ENCODE results near the gene VPS35L.

Gene VPS35L

DNA sequence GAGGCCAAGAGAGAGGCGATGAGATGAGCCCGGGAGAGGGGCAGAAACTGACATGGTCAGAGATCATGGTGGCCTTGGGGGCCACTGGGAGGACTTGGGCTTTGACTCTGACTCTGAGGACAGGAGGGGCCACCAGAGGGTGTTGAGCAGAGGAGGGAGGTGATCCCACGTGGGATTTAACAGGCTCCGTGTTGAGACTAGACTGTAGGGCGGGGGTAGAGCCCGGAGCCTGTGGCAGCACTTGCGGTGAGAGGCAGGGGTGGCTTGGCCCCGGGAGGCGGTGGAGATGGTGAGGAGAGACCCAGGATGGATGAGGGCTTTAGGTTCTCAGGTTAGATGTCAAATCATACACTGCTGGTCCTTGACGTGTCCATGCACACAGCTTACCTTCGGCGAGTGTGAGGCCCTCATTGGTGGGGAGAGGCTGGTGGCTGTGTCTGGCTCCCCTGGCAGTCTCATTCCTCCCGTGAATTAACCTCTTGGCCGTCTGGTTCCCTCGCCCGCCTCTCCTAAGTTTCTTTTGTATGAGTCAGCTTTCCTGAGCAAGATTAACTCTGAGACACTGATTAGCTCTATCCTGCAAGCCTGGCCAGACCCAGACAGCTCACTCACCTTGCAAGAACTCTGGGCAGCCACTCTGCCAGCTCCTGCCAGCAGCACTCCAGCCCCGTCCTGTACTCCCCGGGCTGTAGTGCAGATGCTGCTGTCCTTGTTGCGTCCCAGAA is 39.7 kb downstream of the VPS35L start:
- no peak for DNase-seq (ENCODE audit: low read depth)

DNA sequence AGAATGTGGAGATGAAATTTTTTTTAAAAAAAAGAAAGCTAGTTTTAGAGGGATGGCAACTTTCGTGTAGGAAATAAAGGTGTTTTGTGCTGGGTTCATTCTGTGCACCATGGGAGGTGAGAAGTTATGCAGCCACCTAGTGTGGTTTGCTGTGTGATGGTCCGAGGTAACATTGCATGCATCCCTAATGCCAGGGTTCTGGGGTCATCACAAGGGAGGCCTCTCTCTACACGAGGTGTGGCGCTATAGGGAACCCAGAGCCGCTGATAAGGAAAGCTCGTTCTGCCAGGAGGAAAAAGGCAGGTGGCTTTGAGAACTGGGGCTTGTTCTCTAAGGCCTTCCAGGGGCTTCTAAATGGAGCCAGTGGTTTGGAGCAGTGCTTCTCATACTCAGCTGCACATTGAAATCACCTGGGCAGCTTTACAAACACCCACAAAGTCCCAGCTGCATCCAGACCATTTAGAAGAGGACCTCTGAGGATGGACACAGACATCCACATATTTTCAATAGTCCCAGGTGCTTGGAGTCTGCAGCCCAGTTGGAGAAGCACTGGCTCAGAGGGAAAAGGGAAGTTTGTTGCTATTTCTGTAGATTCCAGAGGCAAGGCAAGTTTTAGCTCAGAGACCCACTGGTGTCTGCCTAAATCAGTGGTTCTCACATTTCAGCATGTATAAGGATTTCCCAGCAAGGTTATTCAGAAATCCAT is 43.5 kb downstream of the VPS35L start:
- no peak for DNase-seq (ENCODE audit: low read depth)

DNA sequence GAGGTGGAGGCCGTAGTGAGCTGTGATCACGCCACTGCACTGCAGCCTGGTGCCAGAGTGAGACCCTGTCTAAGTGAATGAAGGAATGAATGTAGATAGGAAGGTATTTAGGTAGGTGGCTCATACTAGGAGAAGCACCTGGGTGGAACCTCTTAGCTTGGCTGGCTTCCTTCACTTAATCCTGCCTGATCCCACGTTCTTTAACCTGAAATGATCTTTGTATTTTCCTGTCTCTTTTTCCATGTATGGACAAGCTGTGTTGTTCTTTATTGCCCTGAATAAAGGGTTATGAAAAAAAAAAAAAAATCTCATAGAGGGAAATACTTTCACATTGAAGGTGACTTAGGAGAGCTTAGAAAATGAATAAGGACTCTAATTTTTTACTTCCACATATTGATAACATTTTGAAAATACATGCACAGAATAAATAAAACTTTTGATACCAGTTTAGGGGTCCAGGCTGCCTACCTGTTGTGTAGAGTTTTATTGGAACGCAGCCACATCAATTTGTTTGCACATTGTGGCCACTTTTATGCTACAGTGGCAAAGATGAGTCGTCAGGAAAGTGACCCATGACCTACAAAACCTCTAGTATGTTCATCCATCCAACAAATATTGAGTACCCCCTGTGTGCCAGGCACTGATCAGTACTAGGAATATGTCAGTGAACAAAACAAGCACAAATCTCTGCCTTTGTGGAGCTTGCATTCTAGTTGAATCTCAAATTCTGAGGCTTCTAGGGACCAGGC is 44.6 kb downstream of the VPS35L start:
- no peak for DNase-seq (ENCODE audit: low read depth)

DNA sequence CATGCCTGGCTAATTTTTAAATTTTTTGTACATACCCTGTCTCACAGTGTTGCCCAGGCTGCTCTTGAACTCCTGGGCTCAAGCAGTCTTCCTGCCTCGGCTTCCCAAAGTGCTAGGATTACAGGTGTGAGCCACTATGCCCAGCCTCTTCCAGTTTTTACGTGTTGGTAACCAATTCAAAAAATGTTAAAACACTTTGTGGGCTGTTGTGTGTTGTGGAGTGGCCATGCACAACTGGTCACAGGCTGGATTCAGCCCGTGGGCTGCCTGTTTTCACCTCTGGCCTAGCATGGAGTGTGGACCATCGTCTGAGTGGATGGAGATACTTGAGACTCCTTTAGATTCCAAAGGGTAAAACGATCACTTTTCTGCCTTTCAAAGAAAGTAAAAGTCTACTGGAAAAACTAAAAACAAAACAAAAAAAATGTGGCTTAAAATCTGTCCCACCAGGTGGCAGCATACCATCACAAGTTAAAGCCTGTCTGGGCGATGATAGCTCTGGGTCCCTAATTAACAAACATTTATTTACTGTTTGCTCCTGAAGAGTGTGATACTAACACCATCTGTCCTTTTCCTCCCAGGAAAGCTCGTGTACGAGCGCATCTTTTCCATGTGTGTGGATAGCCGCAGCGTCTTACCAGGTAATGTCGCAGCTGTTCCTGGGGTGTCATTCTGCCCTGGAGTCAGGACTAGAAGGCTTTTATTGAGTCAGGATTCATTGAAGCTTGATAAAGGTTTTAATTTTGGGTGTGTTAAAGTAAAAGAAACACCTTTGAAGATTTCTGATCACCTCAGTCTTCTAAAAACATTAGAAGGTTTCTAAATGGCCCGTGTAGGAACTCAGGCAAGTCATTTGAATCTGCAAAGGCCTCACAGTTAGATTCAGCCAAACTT is 45.8 kb downstream of the VPS35L start:
- no peak for DNase-seq (ENCODE audit: low read depth)

DNA sequence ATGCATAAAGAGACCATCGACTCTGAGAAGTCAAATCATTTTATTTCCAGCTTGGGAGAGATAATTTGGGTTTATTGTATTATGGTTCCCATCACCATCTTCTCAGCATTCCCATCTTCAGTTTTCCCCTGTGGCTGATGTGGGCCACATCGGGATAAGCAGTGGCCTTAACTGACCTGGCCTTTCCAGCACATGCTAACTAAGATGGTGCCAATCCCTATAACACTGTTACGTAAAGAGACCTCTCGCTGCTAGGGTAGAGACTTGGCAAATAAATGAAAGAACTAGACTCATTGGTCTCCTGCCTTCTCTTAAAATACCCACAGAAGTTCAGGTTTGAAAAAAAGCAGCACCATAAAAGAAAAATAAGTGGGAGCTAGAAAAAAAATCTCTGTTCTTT is 49.4 kb downstream of the VPS35L start:
- DNase-seq (ENCODE audit: low read depth), result no peak

DNA sequence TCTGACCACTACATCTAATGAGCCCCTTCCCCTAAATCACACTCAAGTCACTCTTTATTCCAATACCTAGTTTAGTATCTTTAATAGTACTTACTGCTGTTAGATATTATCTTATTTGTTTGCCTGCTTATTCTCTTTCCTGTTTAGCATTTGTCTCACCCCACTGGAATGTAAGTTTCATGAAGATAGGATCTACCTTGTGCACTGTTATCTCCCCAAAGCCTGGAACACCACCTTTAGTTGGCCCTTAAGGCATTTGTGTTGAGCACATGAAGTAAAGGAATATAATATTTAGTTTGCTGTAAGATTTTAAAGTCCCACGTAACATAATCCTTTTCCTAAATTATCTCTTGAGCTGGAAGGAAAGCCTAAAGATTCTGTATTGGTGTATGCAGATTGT is 50.2 kb downstream of the VPS35L start:
- no peak for DNase-seq (ENCODE audit: low read depth)

DNA sequence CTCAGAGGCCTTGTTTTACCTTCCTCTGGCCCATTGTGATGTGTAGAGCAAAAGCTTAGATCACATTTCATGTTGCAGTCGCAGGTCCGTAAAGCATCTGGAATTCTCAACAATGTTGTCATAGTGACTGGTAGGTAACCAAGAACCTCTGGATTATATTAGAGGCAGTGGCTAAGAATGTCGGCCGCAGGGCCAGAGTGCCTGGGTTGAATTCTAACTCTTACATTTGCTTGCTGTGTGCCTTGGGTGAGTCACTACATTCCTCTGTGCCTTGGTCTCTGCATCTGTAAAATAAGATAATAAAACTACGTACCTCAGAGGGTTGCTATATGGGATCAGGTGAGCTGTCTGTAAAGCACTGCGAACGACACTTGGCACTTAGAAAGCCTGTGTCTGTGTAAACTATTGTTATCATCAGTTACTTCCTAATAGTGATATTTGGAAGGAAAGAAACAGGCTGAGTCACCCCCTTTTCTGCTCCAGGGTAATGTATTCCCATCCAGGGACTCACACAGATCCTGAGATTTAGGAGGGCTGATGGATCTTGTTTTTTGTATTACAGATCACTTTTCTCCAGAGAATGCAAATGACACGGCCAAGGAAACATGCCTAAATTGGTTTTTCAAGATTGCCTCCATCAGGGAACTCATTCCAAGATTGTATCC is 52.2 kb downstream of the VPS35L start:
- no peak for DNase-seq (ENCODE audit: low read depth)

DNA sequence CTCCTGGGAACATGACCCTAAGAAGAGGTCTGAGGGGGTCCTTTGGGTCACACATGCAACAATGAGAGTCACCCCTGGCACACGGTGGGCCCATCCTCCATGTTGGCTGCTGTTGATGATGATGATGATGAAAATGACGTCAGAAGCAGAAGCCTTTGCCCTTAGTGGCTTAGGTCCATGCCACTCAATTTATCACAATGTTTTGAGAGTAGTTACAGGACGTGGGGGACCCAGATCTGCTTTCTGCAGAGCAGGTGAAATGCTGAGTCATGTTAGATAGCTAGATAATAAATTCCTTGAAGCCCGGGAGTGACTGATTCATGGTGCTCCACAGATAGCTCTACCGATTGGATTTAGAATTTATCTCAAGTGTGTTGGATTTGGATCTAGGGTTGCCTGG is 53.9 kb downstream of the VPS35L start:
- DNase-seq (ENCODE audit: low read depth), result no peak

DNA sequence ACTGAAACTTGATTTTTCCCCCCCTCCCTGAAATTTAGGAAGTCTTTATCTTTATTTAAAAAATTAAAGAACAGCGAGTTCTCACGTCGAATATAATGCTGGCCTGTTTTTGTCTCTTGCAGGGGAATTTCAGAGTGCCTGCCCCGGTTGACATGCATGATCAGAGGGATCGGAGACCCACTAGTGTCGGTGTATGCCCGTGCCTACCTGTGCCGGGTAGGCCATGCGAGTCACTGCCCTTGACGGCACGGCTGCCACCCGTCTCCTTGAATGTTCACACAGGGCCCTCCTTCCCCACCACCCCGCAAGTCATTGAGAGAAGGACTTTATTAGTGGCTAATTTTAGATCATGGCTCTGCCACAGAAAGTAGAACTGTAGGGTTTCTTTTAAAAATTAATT is 54.7 kb downstream of the VPS35L start:
- no peak for DNase-seq (ENCODE audit: low read depth)

DNA sequence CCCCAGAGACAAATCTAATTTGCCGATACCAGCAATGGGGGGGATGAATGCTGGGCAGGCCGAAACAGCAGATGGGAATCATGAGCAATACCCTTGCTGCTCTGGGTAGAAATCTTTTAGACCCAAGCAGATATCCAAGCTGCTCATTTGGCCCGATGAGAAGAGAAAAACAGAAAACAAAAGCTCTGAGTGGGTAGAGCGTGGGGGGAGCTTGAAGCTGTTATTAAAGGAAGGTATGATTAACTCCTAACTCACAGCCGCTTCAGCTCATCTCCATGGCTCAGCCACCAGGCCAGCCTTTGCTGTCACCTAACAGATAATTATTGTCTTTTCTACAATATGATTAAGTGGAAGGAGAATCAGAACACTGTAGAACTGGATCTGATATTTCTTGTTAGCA is 58.3 kb downstream of the VPS35L start:
- DNase-seq (ENCODE audit: low read depth), result no peak

DNA sequence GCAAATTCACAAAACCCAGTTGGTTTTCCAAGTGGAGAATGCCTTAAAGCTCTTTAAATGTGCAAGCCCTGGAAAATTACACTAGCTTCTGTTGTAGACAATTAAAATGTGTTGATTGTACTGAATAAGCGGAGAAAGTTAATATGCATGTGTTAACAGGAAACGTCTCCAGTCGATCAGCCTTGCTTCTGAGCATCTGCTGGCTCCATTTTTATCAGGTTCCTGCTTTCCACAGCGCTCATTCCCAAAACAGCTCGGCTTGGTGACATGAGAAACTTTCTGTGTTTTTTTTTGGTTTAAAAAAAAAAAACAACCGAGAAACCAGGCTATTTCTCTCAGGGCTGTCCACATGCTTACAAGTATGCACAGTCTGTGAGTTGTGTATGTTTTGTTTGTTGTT is 60.7 kb downstream of the VPS35L start:
- no peak for DNase-seq (ENCODE audit: low read depth)

DNA sequence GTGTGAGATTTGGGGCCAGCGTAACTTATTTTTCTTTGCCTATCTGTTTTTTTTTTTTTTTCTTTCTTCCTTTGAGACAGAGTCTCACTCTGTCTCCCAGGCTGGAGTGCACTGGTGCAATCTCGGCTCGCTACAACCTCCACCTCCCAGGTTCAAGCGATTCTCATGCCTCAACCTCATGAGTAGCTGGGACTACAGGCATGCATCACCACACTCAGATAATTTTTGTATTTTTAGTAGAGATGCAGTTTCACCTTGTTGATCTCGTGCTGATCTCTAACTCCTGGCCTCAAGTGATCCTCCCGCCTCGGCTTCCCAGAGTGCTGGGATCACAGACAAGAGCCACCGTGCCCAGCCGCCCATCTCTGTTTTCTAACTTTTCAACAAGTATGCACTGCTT is 63.4 kb downstream of the VPS35L start:
- no peak for DNase-seq (ENCODE audit: low read depth)

DNA sequence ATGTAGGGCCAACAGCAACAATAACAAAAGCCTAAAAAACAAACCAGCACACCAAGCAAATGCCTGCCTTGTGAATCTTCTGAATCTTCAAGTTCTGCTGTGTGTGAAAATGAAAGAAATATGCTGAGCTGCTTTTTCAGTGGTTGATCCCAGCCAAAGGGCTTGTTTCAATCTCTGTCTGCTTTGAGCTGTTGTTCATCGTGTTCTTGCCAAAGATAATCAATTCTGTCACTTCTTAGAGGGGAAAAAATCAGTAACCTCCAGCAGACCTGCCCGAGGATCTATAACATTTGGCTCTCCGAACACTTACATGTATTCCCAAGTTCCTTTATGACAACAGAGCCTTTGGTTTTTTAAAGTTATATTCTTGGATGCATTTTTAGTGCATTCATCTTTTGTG is 65.9 kb downstream of the VPS35L start:
- no peak for DNase-seq (ENCODE audit: low read depth)

DNA sequence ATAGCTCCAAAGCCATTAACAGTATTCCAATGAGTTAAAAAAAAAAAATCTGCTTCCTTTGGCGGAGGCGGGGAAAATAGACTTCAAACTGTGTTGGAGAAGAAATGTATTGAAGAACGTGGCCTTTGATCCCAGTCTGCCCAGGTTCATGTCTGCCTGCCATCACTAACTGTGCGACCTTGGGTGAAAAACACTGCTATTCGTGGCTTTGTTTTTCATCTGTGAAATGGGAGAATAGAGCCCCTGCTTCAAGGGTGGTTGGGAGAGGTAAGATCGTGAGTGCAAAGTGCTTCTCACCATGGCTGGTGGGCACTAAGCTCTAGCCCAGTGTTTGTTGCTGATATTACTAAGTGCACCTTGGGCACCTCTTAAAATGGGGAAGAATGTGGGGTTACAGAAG is 69.5 kb downstream of the VPS35L start:
- DNase-seq (ENCODE audit: low read depth), result no peak

DNA sequence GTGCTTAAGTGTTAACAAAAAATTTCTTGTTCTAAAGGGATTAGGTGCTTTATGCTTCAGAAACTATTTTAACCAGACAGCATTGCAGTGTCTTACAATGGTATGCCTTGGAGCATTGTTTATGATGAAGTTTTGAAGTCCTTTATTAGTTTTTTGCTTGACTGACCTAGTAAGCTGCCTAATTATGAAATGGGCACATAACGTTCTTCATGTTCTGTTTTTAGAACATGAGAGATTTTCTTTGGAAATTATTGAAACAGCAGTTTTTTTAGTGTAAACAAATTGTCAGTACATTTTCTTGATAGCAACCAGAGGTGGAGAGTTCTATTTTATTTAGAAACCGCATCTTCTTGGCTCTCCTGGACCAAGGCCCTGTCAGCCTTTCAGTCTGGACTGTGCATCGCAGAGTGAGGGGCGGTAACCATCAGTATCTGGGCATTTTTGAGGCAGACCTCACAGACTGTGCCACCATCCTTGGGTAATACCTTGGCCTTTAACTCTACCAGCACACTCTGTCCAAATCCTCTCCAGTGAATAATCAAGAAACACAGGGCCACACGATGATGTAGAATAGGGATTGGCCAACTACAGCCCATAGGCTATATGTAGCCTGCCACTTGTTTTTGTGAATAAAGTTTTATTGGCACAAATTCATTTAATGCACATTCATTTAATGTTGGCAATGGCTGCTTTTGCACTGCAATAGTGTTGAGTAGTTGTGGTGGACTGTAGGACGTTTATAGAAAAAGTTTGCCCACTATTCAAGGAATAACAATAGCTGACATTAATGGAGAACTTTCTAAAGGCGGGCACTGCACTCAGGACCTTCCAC is 81.1 kb downstream of the VPS35L start:
- no peak for DNase-seq (ENCODE audit: low read depth)

DNA sequence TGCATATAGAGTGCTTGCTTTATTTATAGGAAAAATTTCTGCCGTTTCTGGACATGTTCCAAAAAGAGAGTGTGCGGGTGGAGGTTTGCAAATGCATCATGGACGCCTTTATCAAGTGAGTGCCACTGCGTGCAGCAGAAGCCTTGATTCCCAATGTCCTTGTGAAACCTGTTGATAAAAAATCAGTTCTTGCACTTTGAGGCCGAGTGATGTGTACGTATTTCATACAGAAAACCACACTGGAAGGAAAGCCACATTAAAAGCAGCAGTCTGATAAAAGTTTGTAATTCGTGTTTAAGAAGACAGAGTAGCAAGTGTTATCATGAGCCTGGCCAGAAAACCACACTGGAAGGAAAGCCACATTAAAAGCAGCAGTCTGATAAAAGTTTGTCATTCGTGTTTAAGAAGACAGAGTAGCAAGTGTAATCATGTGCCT is 84.5 kb downstream of the VPS35L start:
- DNase-seq (ENCODE audit: low read depth), result no peak

DNA sequence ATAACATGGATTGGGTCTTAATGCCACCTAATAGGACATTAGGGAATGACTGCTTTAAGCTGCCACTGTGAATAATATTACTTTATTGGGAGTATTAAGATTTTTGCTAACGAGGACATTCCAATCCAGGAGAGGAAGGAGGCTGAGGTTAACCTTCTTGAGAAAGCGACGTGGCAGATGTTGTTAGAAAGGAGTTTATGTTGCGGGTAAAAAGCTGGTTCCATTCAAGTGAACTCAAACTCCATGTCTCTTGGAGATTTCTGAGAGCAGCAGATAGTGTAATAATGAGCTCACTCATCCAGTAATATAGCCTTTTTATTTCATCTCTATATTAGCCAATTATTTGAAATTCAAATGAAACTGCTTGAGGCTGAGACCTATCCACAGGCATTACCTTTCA is 87.0 kb downstream of the VPS35L start:
- DNase-seq (ENCODE audit: low read depth), result no peak

DNA sequence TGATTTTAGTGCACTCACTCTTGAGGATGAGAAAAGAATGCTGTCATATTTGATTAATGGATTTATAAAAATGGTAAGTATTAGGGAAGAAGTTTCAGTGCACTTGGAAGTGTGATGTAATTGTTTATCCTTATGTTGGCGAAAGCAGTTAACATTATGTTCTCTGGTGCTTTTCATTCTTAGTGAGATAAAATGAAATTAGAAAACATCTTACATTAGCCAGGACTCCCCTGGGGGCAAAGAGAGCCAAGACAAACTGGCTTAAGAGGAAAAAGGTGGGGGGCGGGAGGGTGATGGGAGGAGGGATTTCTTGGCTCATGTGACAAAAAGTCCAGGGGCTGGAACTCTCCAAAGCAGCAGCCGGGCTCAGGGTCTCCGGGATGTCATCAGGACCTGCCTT is 89.4 kb downstream of the VPS35L start:
- DNase-seq (ENCODE audit: low read depth), result no peak

DNA sequence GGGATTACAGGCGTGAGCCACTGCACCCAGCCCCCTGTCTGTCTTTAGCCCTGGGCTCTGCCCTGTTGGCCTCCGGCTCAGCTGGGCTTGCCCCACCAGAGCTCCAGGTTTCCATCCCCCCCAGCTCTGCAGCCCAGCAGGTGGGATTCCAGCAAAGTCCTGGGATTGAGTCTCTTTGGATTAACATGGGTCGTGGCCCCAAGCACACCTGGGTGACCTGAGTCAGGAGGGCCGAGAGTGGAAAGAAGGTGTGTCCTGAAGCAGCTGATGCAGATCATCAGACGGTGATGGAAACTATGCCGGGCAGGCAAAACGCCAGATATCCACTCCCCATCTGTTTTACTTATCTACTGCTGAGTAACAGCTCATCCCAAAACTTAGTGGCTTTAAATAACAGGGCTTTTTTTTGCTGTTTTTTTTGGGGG is 90.1 kb downstream of the VPS35L start:
- DNase-seq (ENCODE audit: low read depth), result no peak

DNA sequence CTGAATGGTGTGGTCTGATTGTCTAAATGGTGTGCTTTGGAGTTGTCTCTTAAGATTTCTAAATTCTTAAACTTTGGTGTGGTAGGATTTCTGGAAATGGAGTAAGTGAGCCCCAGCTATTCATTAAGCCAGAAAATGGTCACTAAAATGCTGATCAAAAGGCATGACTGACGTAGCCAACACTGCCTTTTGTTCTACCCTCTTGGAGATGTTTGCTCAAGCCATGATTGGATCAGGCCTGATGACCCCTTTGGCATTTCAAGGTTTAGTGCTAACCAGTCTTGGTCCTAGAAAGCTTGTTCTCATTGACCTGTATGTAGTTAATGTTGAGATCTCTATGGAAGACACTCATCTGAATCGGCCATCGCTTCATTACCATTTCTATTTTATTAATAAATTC is 94.5 kb downstream of the VPS35L start:
- no peak for DNase-seq (ENCODE audit: low read depth)

DNA sequence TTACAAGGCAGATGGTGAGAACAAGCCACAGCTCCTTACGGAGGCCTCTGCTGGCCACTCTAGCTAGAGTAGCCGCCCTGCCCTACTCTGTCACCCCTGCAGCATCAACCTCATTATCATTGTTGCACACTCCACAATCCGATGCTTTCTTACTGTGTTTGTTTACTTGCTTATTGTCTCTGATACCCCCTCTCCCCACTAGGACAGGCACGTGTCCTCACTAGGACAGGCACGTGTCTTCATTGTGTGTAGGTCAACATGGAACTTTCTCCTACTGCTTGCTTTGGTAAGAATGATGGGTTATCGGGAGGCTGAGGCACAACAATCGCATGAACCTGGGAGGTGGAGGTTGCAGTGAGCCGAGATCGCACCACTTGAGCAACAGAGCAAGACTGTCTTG is 98.6 kb downstream of the VPS35L start:
- DNase-seq (ENCODE audit: low read depth), result no peak
